D721Med (cell line): ENCODE measurements around the gene GNG7.
"Not testable (repeated sequence)": the region's sequence is repeated elsewhere in the genome, so short reads cannot be mapped to it uniquely, and the experiment has no call there.

ENCODE experiments used
- DNase-seq: peaks from one replicate; pipeline ENCODE4 v3.0.0; 2011; ENCODE audit warnings: low spot score; ENCODE audit not compliant: insufficient read length
- FAIRE-seq: peaks from 2 replicates; lab custom pipeline; 2011; peaks lifted over from hg19 to GRCh38; lab: Jason Lieb, UNC
- CTCF ChIP-seq: IDR thresholded peaks from 2 replicates; pipeline ENCODE4 v1.5.1; 2012; ENCODE audit warnings: mild to moderate bottlenecking, control low read depth; ENCODE audit not compliant: insufficient read depth; ENCODE audit errors: missing control alignments

GNG7 gene

GRCh38 chr19:2544576-2545415 lies 157.7 kb downstream of the GNG7 start:
- TF ChIP-seq CTCF: no peak
- no peak for DNase-seq
- no peak for FAIRE-seq

- TF ChIP-seq CTCF: no peak
- no peak for FAIRE-seq
- no peak for DNase-seq
Measured at GRCh38 chr19:2543463-2544442, 158.7 kb downstream of the GNG7 start.

- DNase-seq, FAIRE-seq: not testable (repeated sequence)
Measured at GRCh38 chr19:2543072-2543462, 159.4 kb downstream of the GNG7 start.

- FAIRE-seq: no peak
- no peak for DNase-seq
- no peak for TF ChIP-seq CTCF
Measured at GRCh38 chr19:2542341-2543069, 160.0 kb downstream of the GNG7 start.

- DNase-seq (no peak), FAIRE-seq (no peak)
- TF ChIP-seq CTCF: no peak
Measured at GRCh38 chr19:2540646-2541454, 161.6 kb downstream of the GNG7 start.

GRCh38 chr19:2540251-2540645 lies 162.2 kb downstream of the GNG7 start:
- no peak for TF ChIP-seq CTCF
- DNase-seq: no peak
- no peak for FAIRE-seq
